Fibroblast of pulmonary artery (primary cell): ENCODE results near the gene MSI2.

ENCODE experiments used
- DNase-seq: peaks from one replicate; pipeline ENCODE4 v3.0.0-alpha.2; 2010; ENCODE audit warnings: low read depth
- H3K4me3 ChIP-seq: replicated peaks from 2 replicates; pipeline ENCODE4 v1.5.1; 2011; ENCODE audit warnings: low read depth, mild to moderate bottlenecking, control low read depth, low read length, moderate library complexity
- CTCF ChIP-seq: IDR thresholded peaks from 2 replicates; pipeline ENCODE4 v1.5.1; 2011; ENCODE audit warnings: mild to moderate bottlenecking, control low read depth, low read length, inconsistent platforms; ENCODE audit errors: missing control alignments

The MSI2 gene

GRCh38 chr17:57324631-57325030 is 68.3 kb downstream of the MSI2 start:
- no peak overlapping the region for H3K4me3 ChIP-seq
- DNase-seq, result no peak
- no peak for TF ChIP-seq CTCF

- no peak for TF ChIP-seq CTCF
- H3K4me3 ChIP-seq, result no peak overlapping the region
- no peak for DNase-seq
These were observed 70.0 kb downstream of the MSI2 start for GRCh38 chr17:57326336-57326735.

- DNase-seq, result no peak
- H3K4me3 ChIP-seq, result no peak overlapping the region
- TF ChIP-seq CTCF, result no peak
These were observed 70.4 kb downstream of the MSI2 start for GRCh38 chr17:57326764-57327163.

- H3K4me3 ChIP-seq, result no peak overlapping the region
- no peak for TF ChIP-seq CTCF
- no peak for DNase-seq
These were observed 71.0 kb downstream of the MSI2 start for GRCh38 chr17:57327176-57327970.

- no peak overlapping the region for H3K4me3 ChIP-seq
- TF ChIP-seq CTCF, result no peak
- no peak for DNase-seq
These were observed 72.0 kb downstream of the MSI2 start for GRCh38 chr17:57328109-57328882.

- DNase-seq, result no peak
These were observed 73.3 kb downstream of the MSI2 start for GRCh38 chr17:57329380-57330214.

More at GRCh38 chr17:57329380-57330214, 73.3 kb downstream of the MSI2 start:
- no peak for TF ChIP-seq CTCF
- H3K4me3 ChIP-seq, result no peak overlapping the region
